Kidney capillary endothelial cell (primary cell): Measurements from ENCODE around the gene PRODH2.
A peak's percentile ranks its signal among the peaks of the same experiment; 100 is the strongest.
"Not testable (repeated sequence)": the region's sequence is repeated elsewhere in the genome, so short reads cannot be mapped to it uniquely, and the experiment has no call there.

Experiments used
- DNase-seq: peaks from one replicate; pipeline ENCODE4 v3.0.0-alpha.2; 2018; ENCODE audit warnings: low spot score

The PRODH2 gene

DNA sequence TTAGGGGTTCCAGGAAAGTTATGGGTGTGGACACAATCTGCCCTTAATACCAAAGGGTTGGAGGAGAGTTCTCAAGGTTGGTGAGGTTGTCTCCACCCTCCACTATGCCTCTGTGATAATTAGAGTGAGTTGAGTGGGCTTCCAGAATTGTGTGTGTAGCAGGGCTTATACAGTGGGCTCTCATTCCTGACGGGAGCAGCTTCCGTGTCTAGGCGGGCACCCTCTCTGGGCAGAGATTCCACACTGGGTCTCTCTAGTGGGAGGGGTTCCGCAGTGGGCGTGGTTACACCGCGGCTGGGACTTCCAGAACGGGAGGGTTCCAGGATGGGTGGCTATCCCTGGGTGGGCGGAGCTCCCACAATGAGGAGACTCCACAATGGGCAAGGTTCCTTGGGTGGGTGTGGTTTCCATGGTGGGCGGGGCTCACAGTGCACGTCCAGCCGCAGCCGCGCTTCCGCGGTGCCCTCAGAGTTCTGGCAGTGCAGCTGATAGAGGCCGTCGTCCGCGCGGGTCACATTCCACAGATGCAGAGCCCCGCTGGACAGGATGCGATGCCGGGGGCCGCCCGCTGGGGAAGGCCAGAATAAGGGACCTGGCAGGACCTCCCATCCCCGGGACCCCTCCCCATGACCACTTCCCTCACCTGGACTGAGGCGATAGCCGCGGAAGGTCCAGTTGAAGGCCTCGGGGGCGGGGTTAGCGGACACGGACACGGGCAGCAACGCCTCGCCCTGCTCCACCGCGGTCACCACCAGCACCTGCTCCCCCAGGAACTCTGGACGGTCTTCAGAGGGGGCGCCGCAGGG, 31.2 kb upstream of the PRODH2 start:
- no peak for DNase-seq

DNA sequence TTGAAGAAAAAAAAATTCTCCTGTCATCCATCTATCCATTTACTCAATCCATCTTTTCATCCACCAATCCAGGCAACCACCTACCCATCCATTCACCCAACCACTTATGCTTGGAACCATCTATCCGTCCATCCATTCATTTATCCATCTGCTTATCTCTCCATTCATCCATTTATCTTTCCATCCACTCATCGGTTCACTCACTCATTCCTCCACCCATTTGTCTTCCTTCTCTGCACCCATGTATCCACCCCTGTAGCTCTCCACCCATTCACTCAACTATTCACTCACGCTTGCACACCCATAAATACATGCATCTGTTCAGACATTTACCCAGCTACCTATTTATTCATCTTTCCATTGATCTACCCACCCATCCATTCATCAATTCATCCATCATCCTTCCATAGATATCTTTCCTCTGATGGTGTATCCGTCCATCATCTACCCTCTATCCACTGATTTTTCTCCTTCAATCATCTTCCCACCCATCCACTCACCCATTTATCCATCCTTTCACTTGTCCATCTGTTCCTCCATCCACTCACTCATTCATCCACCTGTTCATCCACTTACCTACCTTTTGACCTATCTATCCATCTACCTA, 30.1 kb upstream of the PRODH2 start:
- no peak for DNase-seq

DNA sequence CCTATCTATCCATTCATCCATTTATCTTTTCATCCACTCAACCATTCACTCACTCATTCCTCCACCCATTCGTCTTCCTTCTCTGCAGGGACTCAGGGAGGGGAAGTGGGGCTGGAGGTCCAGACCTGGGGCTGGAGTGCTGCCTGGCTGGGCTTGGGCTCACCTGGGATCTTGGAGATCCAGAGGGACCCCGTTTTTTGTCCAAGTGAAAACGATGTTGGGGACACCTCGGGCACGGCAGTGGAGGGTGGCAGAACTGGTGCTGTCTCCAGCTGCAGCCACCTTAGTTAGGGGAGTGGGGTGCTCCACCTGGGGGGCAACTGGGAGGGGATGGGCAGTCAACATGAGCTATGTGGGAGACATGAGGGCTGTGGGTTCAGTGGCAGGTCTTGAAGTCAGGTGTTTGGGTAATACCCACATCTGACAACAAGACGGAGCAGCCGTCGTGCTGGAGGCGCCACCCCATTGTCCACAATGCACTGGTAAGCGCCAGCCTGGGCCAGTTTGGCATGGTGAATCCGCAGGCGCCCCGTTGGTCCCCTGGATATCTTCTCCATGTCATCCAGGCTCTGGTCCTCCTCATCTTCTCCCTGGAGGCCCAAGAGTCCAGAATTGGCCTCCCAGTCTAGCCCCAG, 29.4 kb upstream of the PRODH2 start:
- DNase-seq: no peak

DNA sequence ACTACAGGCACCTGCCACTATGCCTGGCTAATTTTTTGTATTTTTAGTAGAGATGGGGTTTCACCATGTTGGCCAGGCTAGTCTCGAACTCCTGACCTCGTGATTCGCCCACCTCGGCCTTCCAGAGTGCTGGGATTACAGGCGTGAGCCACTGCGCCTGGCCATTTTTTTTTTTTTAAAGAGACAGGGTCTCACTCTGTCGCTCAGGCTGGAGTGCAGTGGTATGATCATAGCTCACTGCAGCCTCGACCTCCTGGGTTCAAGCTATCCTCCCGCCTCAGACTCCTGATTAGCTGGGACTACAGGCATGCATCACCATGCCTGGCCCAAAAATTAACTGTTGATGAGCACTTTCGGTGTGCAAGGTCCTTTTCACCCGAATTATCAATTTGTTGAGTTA, 23.5 kb upstream of the PRODH2 start:
- DNase-seq: not testable (repeated sequence)

DNA sequence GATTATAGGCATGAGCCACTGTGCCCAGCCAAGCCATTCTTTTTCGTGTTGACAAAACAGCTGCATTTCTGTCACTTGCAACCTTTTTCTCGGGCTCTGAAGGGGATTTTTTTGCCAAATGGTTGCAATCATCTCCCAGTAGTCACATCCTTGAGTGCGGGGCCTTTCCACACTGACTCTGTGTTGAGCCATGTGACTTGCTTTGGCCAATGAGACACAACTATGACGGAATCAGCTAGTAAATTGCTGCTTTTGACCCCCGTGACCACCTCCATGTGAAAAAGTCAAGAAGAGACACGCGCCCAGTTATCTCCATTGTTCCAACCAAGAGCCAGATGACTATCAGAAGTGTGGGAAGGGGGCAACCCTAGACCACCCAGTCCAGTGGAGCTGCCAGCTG, 21.3 kb upstream of the PRODH2 start:
- DNase-seq: no peak

DNA sequence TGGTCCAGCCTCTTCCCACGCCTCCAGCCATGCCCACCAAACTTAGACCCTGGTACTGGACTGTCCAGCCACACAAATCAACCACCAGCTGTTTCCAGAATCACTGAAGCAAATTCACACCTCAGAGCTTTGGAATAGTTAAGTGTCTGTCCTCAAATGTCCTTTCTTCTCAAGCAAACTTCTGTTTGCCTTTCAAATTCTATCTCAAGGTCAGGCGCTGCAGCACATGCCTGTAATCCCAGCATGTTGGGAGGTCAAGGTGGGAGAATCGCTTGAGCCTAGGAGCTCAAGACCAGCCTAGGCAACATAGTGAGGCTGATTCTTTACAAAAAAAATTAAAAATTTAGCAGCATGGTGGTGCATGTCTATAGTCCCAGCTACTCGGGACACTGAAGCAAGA, 19.4 kb upstream of the PRODH2 start:
- no peak for DNase-seq

DNA sequence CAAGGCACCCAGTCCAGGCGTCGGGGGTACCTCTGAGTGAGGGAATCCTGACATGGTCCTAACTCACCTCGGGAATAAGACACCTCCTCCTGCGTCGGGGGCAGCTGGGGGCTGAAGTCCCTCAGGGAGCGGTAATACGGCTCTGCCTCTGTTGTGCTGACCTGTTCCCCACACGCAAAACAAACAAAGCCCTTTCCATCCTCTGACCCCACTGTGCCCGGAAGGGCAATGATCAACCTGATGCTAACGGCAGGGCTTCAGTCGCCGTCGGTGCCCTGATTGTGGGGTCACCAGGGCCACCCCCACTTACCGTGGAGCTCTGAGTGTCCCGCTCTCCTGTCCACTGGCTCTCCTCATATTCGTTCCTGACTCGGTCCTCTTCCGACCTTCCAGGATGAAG, 18.3 kb upstream of the PRODH2 start:
- no peak for DNase-seq

DNA sequence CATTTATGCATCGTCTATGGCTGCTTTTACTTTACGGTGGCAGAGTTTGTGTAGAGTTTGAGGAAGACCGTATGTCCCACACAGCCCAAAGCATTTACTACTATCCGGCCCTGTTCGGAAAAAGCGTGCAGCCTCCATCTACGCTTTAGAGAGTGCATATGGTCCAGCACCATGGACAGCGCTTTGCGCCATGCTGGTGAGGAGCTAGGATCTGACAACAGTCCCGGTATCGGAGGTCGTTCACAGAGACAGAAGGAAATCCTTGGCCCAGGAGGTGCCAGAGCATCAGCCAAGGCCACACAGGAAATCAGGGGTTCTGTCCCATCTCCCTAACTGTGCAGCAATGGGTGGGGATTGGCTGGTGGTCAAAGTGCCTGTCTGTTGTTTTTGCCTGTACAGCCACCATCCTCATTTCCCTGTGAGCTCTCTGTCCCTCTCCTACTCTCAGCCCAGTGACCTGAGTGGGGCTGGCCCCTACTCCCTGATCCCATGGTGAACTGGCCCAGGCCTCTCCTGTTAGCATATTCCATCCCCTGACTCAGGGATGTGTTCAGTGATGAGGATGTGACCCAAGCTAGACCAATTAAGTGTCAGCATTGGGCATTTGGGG, 16.2 kb upstream of the PRODH2 start:
- peak; percentile 58 for DNase-seq

DNA sequence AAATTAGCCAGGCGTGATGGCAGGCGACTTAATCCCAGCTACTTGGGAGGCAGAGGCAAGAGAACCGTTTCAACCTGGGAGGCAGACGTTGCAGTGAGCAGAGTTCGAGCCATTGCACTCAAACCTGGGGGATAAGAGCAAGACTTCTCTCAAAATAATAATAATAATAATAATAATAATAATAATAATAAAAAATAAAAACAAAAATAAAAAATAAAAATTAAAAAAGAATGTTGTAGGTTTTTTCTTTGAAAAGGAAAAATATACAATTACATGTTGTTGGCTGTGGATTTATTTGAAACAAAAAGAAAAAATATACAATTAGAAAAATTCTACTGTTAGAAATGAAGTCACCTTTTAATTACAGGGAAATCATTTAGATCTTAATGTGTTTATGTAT, 11.5 kb upstream of the PRODH2 start:
- DNase-seq: no peak

DNA sequence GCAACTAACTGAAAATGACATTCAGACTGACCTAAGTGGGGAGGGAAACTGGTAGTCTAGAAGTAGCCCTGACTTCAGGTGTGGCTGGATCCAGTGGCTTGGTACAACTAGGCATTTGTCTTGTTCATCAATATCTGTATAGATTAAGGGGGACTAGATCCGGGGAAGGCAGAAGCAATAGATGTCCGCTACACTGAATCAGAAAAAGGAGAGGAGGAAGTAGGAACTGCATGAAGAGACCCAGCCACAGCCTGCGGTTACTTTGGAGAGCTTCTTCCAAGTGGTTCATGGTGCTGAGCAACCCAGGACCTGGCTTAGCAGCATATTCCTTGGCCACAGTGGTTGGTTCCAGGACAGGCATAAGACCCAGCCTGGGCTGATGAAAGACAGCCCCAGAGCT, 9.9 kb upstream of the PRODH2 start:
- DNase-seq: no peak

DNA sequence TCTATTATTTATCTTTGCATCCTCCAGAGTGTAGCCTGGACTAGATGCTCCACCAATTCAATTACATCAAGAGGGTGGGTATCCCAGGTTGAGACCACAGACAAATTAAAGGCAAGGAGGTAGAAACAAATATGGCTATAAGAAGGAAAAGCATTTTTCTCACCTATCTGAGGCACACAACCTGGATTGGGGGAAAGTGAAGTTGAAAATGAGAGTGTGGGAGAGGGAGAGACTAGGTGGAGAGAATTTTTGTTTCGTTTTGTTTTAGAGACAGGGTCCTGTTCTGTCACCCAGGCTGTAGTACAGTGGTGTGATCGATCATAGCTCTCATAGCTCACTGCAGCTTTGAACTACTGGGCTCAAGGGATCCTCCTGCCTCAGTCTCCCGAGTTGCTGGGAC, 5.8 kb upstream of the PRODH2 start:
- DNase-seq: no peak

DNA sequence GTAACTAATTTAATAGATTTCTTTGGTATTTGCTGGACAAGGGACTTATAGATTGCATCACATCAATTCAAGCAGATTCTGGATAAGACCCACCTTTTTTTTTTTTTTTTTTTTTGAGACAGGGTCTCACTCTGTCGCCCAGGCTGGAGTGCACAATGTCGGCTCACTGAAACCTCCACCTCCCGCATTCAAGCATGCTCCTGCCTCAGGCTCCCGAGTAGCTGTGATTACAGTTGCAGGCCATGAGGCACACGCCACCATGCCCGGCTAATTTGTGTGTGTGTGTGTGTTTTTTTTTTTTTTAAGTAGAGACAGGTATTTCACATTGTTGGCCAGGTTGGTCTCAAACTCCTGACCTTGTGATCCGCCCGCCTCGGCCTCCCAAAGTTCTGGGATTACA, 4.2 kb upstream of the PRODH2 start:
- no peak for DNase-seq

DNA sequence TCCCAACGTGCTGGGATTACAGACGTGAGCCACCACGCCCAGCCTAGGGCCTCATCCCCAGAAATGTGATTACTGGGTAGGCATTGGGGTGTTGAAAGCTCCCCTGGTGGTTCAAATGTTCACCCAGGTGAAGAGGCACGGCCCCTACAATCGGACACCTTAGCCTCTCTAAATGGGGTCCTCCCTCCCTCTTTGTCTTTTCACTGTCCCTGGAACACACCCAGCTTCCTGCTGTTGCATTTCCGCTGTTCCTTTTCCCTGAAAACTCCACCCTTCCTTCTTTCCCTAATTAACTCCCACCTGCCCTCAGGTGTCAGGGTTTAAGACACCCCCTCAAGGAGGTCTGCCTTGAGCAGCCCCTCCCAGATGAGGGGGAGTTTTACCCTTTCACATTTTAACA, 3.6 kb upstream of the PRODH2 start:
- no peak for DNase-seq

DNA sequence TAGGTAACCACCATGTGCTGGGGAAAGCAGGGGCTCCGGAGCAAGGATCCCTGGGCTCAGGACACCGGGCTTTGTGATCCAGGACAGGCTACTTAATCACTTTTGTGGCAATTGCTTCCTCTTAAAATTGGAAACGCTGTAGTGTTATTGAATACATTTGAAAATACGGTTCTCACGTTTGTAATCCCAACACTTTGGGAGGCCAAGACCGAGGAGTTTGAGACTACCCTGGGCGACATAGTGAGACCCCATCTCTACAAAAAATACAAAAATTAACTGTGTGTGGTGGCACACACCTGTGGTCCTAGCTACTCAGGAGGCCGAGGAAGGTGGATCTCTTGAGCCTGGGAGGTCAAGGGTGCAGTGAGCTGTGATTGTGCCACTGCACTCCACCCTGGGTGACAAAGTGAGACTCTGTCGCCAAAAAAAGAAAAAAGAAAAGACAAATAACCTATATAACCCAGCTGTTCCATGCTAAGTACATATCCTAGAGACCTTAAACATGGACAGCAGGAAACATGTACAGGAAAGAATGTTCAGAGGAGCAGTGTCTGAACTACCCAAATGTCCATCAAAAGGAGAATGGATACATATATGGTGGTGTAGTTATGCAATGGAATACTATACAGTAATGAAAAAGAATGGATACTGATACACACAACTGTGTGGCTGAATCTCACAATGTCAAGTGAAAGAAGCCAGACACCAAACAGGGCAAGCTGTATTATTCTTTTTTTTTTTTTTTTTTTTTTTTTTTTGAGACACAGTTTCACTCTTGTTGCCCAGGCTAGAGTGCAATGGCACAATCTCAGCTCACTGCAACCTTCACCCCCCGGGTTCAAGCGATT, 622 bp upstream of the PRODH2 start:
- DNase-seq: no peak

DNA sequence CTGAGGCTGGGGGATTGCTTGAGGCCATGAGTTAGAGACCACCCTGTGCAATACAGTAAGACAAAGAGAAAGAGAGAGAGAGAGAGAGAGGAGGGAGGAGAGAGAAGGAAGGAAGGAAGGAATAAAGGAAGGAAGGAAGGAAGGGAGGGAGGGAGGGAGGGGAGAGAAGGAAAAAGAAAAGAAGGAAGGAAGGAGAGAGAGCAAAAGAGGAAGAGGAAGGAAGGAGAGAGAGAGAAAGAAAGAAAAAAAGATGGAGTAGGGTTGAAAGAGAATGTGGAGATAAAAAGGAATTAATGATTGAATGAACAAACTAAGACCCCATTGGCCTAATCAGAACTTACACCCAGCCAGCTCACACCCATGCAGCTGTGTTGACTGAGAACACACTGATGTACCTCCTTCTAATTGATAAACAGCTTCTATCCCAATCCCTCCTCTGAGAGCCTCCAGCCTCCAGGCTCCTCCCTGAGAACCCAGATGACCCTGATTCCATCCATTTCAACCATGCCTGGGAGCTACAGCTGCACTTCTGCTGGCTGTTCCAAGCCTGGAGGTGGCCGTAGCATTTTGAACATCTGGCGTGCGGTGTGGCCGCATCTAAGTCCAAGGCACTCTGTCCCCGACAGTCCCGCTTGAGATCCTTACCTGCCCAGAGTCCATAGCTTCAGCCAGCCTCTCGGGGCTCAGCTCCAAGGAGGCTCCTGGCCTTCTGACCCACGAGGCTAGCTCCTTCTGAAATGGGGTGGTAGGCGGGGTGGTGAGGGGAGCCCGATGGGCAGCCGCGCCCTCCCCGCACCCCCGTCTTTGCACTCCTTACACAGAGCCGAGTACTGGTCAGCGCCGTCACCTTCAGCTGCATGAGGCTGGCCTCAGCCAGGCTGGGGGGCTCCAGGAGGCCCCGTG, 1.1 kb downstream of the PRODH2 start:
- DNase-seq: no peak

DNA sequence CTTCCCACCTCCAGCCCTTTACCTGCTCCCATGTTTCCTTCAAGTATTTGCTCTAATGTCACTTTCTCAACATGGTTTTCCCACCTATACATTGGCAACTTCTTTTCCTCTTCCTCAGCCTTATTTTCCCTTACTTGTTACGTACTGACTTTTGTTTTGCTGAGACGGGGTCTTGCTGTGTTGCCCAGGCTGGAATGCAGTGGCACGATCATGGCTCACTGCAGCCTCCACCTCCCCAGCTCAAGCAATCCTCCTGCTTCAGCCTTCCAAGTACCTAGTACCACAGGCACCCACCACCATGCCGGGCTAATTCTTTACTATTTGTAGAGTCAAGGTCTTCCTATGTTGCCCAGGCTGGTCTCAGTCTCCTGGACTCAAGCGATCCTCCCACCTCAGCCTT, 5.0 kb downstream of the PRODH2 start:
- no peak for DNase-seq

DNA sequence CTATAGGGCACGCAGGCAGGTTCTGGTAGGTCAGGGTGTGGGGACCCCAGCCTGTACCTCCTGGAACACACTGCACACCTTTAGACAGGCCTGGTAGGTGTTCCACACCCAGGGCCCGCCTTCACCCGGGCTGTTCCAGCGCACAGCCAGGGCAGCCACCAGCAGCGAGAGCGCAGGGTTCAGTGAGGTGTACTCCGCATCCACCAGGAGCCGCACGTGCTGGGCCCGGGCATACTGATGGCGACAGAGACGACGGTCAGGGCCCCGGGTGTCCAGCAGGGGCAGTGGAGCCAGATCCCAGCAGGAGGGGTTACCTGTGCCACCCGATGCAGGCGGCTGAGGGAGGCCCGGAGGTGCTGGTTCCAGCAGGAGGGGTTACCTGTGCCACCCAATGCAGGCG, 6.0 kb downstream of the PRODH2 start:
- DNase-seq: no peak

DNA sequence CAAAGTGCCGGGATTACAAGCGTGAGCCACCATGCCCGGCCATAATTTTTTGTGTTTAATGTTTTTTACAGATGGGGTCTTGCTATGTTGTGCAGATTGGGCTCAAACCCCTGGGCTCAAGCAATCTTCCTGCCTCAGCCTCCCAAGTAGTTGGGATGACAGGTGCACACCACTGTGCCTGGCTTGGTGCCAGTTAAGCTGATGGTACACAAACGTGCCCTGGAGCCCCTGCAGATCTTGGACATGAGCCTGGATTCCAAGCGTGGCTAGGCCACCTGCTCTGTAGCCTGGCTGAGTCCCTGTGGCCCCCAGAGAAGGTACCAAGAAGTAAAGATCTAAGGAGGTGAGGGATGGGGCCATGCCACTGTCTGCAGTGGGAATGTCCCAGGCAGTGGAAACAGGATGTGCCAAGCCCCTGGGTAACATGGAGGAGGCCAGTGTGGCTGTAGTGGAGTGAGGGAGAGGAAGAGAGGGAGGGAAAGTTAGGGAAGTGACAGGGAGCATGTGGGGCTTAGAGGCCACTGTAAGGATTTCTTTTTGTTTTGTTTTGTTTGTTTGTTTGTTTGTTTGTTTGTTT, 7.0 kb downstream of the PRODH2 start:
- DNase-seq: no peak

DNA sequence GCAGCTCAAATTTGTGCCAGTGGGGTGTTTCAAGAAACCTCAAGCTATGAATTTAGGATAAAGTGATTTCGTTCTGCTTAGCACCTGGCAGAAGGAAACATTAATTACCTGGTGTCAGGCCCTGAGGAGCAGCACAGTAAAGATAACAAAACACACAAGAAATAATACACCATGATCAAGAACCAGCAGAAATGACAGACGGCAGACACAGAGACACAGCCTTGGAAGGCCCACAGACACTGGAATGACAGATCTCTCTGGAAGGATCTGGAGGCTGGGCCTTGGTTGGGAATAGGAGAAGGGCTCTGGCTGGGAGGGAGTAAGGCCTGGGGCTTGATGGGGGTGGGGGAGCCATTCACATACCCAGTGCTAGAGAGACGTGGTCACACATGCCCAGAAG, 10.8 kb downstream of the PRODH2 start:
- no peak for DNase-seq

DNA sequence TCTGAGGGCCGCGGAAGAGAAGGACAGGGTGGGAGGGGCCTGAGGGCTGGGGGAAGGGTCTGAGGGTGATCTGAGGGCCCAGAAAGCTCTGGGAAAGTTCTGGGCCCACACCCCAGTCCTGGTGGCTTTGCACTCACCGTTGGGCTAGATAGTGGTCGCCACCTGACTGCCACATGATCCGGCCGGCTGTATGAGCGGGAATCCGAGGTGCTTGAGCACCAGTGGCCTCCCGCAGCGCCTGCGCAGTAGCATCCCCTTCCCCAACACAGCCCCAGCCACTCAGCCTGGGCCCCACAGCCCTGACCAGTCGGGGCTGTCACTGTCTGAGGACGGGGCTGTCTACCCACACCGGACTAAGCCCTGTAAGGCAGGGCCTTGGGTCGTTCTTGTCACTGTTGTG, 15.0 kb downstream of the PRODH2 start:
- DNase-seq: no peak
